GM10847 (cell line): ENCODE measurements around the gene NPIPB12.
"Not testable (repeated sequence)": the region's sequence is repeated elsewhere in the genome, so short reads cannot be mapped to it uniquely, and the experiment has no call there.

Source experiments
- POLR2A ChIP-seq: IDR thresholded peaks from 2 replicates; pipeline ENCODE4 v1.6.1; 2011; ENCODE audit not compliant: insufficient read length; ENCODE audit errors: extremely low read depth

Gene NPIPB12

DNA sequence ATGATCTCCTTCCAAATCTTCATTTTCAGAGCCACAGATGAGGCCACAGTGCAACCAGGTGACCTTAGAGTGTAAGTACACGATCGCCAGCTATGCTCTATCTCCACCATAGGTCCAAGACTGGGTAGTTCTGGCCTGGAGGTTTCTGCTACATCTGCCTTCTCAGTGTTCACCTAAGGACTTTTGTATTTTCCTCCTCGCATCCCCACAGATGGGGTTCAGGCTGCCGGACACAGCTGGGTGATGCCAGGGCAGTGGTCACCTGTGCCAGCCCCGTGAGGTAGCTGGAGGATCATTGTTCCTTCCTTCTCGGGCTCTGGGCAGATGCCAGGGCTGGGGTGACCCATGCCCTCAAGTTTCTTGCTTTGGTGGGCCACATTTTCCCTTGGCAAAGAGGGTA is at the start of gene NPIPB12:
NPIPB12 (minus strand) TSS at position 101 of the 400 bp plus-strand sequence.
- TF ChIP-seq POLR2A, result not testable (repeated sequence)

GRCh38 chr16:29459706-29460646 is 46.2 kb downstream of the NPIPB12 start, which contains the start of gene SULT1A4:
SULT1A4 (plus strand) TSS chr16:29459913; CDS start chr16:29461386, 1,473 bp downstream.
- TF ChIP-seq POLR2A, result not testable (repeated sequence)

DNA sequence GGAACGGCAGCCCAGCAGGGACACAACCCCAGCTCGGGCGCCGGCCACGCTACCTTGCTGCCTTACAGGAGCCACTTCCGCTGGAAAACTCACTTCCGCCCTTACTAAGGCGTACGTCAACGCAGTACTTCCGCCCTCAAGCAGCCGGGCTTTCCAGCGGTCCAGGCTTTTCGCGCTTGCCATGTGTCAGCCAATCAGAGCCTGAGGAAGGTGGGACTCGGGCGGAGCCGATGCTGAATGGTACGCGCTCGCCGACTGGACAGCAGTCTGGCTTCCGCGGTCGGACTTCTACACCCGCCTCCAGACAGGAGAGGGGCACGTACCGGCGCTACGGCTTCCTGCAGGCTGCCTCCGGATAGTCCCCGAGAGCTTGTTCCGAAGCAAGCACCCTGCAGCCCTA is 51.9 kb downstream of the NPIPB12 start, which contains the start of the genes BOLA2 and SLX1B:
BOLA2 (minus strand) TSS at position 83 of the 400 bp plus-strand sequence. CDS start 98 bp downstream, outside the sequence.
SLX1B (plus strand) TSS at position 265 of the 400 bp plus-strand sequence.
- TF ChIP-seq POLR2A, result not testable (repeated sequence)
